B cell (primary cell): ENCODE data around the gene GTF3A. TPM values are rescaled to one million over a fixed set of nuclear protein-coding genes. Genes with fewer than 3 reads are reported as not detected.

Experiments
- ATAC-seq: fragments of 200-7000 bp; cut with Tn5 transposase; one replicate; pipeline ENCODE4 v1.10.0; 2021; ENCODE audit warnings: low read depth, mild to moderate bottlenecking, moderate number of reproducible peaks, moderate library complexity
- CTCF ChIA-PET: fragments of 350-600 bp; sonication (Branson Sonifier 250); formaldehyde crosslinking; loops from one replicate; lab custom pipeline; 2021; ENCODE audit warnings: antibody characterized with exemption, inconsistent platforms; lab: Charles Lee
- POLR2A ChIA-PET: fragments of 350-600 bp; sonication (Branson Sonifier 250); formaldehyde crosslinking; loops from one replicate; lab custom pipeline; 2021; ENCODE audit warnings: antibody characterized with exemption; lab: Charles Lee
- DNase-seq: peaks from one replicate; pipeline ENCODE4 v3.0.0; 2013
- H2AFZ ChIP-seq: 2 replicates; pipeline ENCODE4 v1.6.1; 2012; ENCODE audit warnings: mild to moderate bottlenecking, low read depth, low read length; ENCODE audit not compliant: insufficient read depth, poor library complexity, severe bottlenecking
- H3K27ac ChIP-seq, 2 donors: 1 replicate in 1 of 2; 2 replicates in 1 of 2; pipeline ENCODE4 v1.5.1; 2012 to 2013; ENCODE audit warnings: low read length in 2 of 2, mild to moderate bottlenecking in 2 of 2, moderate library complexity in 1 of 2
- H3K27me3 ChIP-seq, 4 experiments: fragments of 200-600 bp in 1 of 4; sonication (generic) in 1 of 4; replicated peaks in 1 of 4; 1 replicate in 2 of 4; 2 replicates in 2 of 4; pipeline versions ENCODE4 v1.6.1 to v1.7.0; 2013 to 2016; ENCODE audit warnings: low read length in 3 of 4, mild to moderate bottlenecking in 2 of 4, mixed read lengths in 1 of 4, moderate library complexity in 1 of 4; ENCODE audit not compliant: insufficient read depth in 4 of 4, control insufficient read depth in 3 of 4; ENCODE audit errors: control extremely low read depth in 1 of 4
- H3K36me3 ChIP-seq, 2 experiments: replicated peaks in 1 of 2; 1 replicate in 1 of 2; 2 replicates in 1 of 2; pipeline versions ENCODE4 v1.6.1 to v1.7.1; 2013; ENCODE audit warnings: low read length in 1 of 2; ENCODE audit not compliant: insufficient read depth in 2 of 2, control insufficient read depth in 1 of 2; ENCODE audit errors: control extremely low read depth in 1 of 2, extremely low read depth in 1 of 2
- H3K4me1 ChIP-seq, 2 donors: fragments of 200-600 bp in 1 of 2; sonication (generic) in 1 of 2; 1 replicate in 1 of 2; 2 replicates in 1 of 2; pipeline versions ENCODE4 v1.5.1 to v1.6.1; 2013 to 2017; ENCODE audit warnings: low read length in 2 of 2; ENCODE audit not compliant: control insufficient read depth in 2 of 2, insufficient read depth in 2 of 2
- H3K4me2 ChIP-seq: replicated peaks from 2 replicates; pipeline ENCODE3; 2012; ENCODE audit warnings: mild to moderate bottlenecking, low read depth, low read length; ENCODE audit not compliant: poor library complexity, severe bottlenecking
- H3K4me3 ChIP-seq, 5 experiments: fragments of 200-600 bp in 1 of 5; sonication (generic) in 1 of 5; 1 replicate in 3 of 5; 2 replicates in 2 of 5; pipeline versions ENCODE4 v1.5.1 to v1.7.0; 2011 to 2016; ENCODE audit warnings: low read length in 4 of 5, mild to moderate bottlenecking in 4 of 5, low read depth in 2 of 5, control low read depth in 1 of 5, moderate library complexity in 1 of 5; ENCODE audit not compliant: insufficient read depth in 1 of 5; ENCODE audit errors: control extremely low read depth in 1 of 5, extremely low read depth in 1 of 5
- H3K79me2 ChIP-seq: fragments of 200-600 bp; sonication (generic); one replicate; pipeline ENCODE4 v1.6.0; 2016; ENCODE audit warnings: low read length; ENCODE audit not compliant: control insufficient read depth, insufficient read depth
- H3K9ac ChIP-seq: fragments of 200-600 bp; sonication (generic); 2 replicates; pipeline ENCODE4 v1.6.1; 2017; ENCODE audit warnings: mild to moderate bottlenecking, low read length, moderate library complexity
- H3K9me3 ChIP-seq, 3 donors: one replicate each; pipeline versions ENCODE4 v1.6.1 to v1.7.1; 2013; ENCODE audit warnings: low read length in 2 of 3; ENCODE audit not compliant: control insufficient read depth in 2 of 3, insufficient read depth in 1 of 3; ENCODE audit errors: control extremely low read depth in 1 of 3
- H4K20me1 ChIP-seq: 2 replicates; pipeline ENCODE4 v1.6.0; 2012; ENCODE audit warnings: mild to moderate bottlenecking, low read length; ENCODE audit not compliant: insufficient read depth, control insufficient read depth, poor library complexity, severe bottlenecking
- H3K27ac Mint-ChIP-seq: one replicate; pipeline ENCODE4 v1.8.0; 2021; ENCODE audit warnings: mixed read lengths
- H3K27me3 Mint-ChIP-seq: one replicate; pipeline ENCODE4 v1.8.0; 2021; ENCODE audit warnings: mixed read lengths
- H3K4me1 Mint-ChIP-seq: one replicate; pipeline ENCODE4 v1.8.0; 2021; ENCODE audit warnings: mixed read lengths
- H3K4me3 Mint-ChIP-seq: one replicate; pipeline ENCODE4 v1.8.0; 2021; ENCODE audit warnings: mixed read lengths
- H3K9me3 Mint-ChIP-seq: one replicate; pipeline ENCODE4 v1.8.0; 2022; ENCODE audit warnings: mixed read lengths; ENCODE audit not compliant: insufficient read depth
- CTCF ChIP-seq: fragments of 200-600 bp; IDR thresholded peaks from one replicate; pipeline ENCODE4 v1.8.0; 2022; ENCODE audit warnings: antibody characterized with exemption, mild to moderate bottlenecking
- EZH2 ChIP-seq: IDR thresholded peaks from 2 replicates; pipeline ENCODE4 v1.6.1; 2012; ENCODE audit warnings: borderline replicate concordance, low read depth, mild to moderate bottlenecking, moderate library complexity, low read length; ENCODE audit not compliant: insufficient read depth, poor library complexity, severe bottlenecking
- WGBS: methylation state at CpG from one replicate; pipeline ENCODE4 v1.1.5; 2013; ENCODE audit warnings: missing lambda C conversion rate; ENCODE audit not compliant: insufficient coverage; 5-methylcytosine and 5-hydroxymethylcytosine counted together
- intact Hi-C: fragments of 100-400 bp; cut with micrococcal nuclease; formaldehyde crosslinking; loops from one replicate; pipeline ENCODE4 v1.10.0; 2022
- polyA plus RNA-seq: library from polyadenylated mRNA; depleted of rRNA; stranded (reverse); fragments of >200 nt; gene quantifications from 2 replicates; pipeline ENCODE4 v1.2.3, GENCODE V29; 2012
- total RNA-seq, 2 donors: library from RNA; stranded (reverse); fragments of 120-200 nt in 1 of 2; gene quantifications; 1 replicate in 1 of 2; 2 replicates in 1 of 2; pipeline versions ENCODE4 v1.2.3 to v1.2.4, GENCODE V29; 2013 to 2022

GTF3A gene
- total and polyA plus RNA-seq, 2 donors (not counting 1 experiment from before 2014, with no cell fraction given) = 122 to 169 TPM

GRCh38 chr13:27437126-27437525 lies 12.7 kb downstream of the GTF3A start:
- H3K9ac ChIP-seq = no peak overlapping the region
- ATAC-seq = no peak
- no peaks in the 10 kb centered on the region for H3K9me3 ChIP-seq
- peak overlapping the region; percentile 53 for H3K27ac Mint-ChIP-seq
- H4K20me1 ChIP-seq = no peaks in the 10 kb centered on the region
- TF ChIP-seq CTCF (no peak), EZH2 (no peak)
- no peak overlapping the region for H3K4me2 ChIP-seq
- no peaks in the 10 kb centered on the region for H3K27me3 Mint-ChIP-seq
- no peaks in the 10 kb centered on the region for H3K9me3 Mint-ChIP-seq
- intact Hi-C loops = no loop called here
- H3K4me1 Mint-ChIP-seq = peaks cover 27% of the 10 kb centered on the region
- H3K4me3 ChIP-seq = no peak overlapping the region
- CTCF ChIA-PET = no interaction called here
- H3K27ac ChIP-seq = peak overlapping the region in 1 of 2 donors; percentile 59
- no peak for DNase-seq
- WGBS = 100% methylated on average over 1 of the region's 2 CpGs
- H3K27me3 ChIP-seq = no peaks in the 10 kb centered on the region
- peaks cover 35% of the 10 kb centered on the region for H3K79me2 ChIP-seq
- H3K4me3 Mint-ChIP-seq = no peak overlapping the region
- H3K4me1 ChIP-seq = peaks cover 16 to 22% of the 10 kb centered on the region in 2 donors
- no peak overlapping the region for H2AFZ ChIP-seq
- peaks cover 16 to 81% of the 10 kb centered on the region in 2 experiments for H3K36me3 ChIP-seq
- POLR2A ChIA-PET = interaction anchor here (1.5 kb wide), 1 partner anchor 14 kb away, joined by 3 read pairs; the partner anchor contains the start of gene MTIF3

GRCh38 chr13:27440408-27440807 lies 16.0 kb downstream of the GTF3A start:
- WGBS = no CpG with 5 or more reads among the region's 1 CpG
- H3K4me3 ChIP-seq = no peak overlapping the region
- POLR2A ChIA-PET = interaction anchor here (1.2 kb wide), 1 partner anchor 10 kb away, joined by 6 read pairs; the partner anchor contains the start of gene MTIF3
- H3K27me3 ChIP-seq = no peaks in the 10 kb centered on the region
- H3K27me3 Mint-ChIP-seq = no peaks in the 10 kb centered on the region
- no peak for ATAC-seq
- H3K9me3 Mint-ChIP-seq = no peaks in the 10 kb centered on the region
- peaks cover 25 to 41% of the 10 kb centered on the region in 2 donors for H3K4me1 ChIP-seq
- H3K4me2 ChIP-seq = no peak overlapping the region
- H3K4me1 Mint-ChIP-seq = peaks cover 44% of the 10 kb centered on the region
- no peaks in the 10 kb centered on the region for H3K9me3 ChIP-seq
- CTCF ChIA-PET = interaction anchor here (1.2 to 2.1 kb wide), 2 partner anchors 10 to 14 kb away, joined by 3 to 5 read pairs; partner anchors contain the start of gene MTIF3
- H3K36me3 ChIP-seq = peaks cover 6 to 58% of the 10 kb centered on the region in 2 experiments
- H2AFZ ChIP-seq = no peak overlapping the region
- peak overlapping the region in 1 of 2 donors; percentile 3 for H3K27ac ChIP-seq
- H3K27ac Mint-ChIP-seq = peak overlapping the region; percentile 73
- TF ChIP-seq EZH2 = no peak
- TF ChIP-seq CTCF = no peak
- H4K20me1 ChIP-seq = no peaks in the 10 kb centered on the region
- no peak overlapping the region for H3K9ac ChIP-seq
- H3K4me3 Mint-ChIP-seq = peak overlapping the region; percentile 27
- H3K79me2 ChIP-seq = peaks cover 64% of the 10 kb centered on the region
- no peak for DNase-seq
- intact Hi-C loops = loop anchor here (10.0 kb wide), 2 partner anchors 604 to 834 kb away; no protein-coding TSS in a partner anchor
